Keratinocyte (primary cell): ENCODE measurements around the gene PGLYRP3. TPM values are rescaled to one million over a fixed set of nuclear protein-coding genes. Genes with fewer than 3 reads are reported as not detected.

Source experiments
- DNase-seq: peaks from one replicate; pipeline ENCODE4 v3.0.0-alpha.2; 2011; ENCODE audit warnings: low read depth, missing footprints, low spot score
- FAIRE-seq: peaks from 2 replicates; lab custom pipeline; 2011; peaks lifted over from hg19 to GRCh38; lab: Jason Lieb, UNC
- H2AFZ ChIP-seq: 2 replicates; pipeline ENCODE4 v1.6.0; 2012; ENCODE audit warnings: low read length, control low read depth, inconsistent platforms; ENCODE audit not compliant: control insufficient read depth
- H3K27ac ChIP-seq: 2 replicates; pipeline ENCODE4 v1.5.1; 2011; ENCODE audit warnings: low read length; ENCODE audit not compliant: control insufficient read depth, insufficient read depth
- H3K27me3 ChIP-seq: 3 replicates; pipeline ENCODE4 v1.6.0; 2011; ENCODE audit warnings: low read length; ENCODE audit not compliant: control insufficient read depth, insufficient read depth; ENCODE audit errors: extremely low read depth
- H3K36me3 ChIP-seq, 2 experiments: 2 replicates in 1 of 2; 3 replicates in 1 of 2; pipeline ENCODE4 v1.5.1; 2011; ENCODE audit warnings: low read length in 2 of 2, mild to moderate bottlenecking in 1 of 2; ENCODE audit not compliant: control insufficient read depth in 2 of 2, insufficient read depth in 2 of 2; ENCODE audit errors: extremely low read depth in 1 of 2
- H3K4me1 ChIP-seq: 3 replicates; pipeline ENCODE4 v1.5.1; 2011; ENCODE audit warnings: low read length; ENCODE audit not compliant: control insufficient read depth, insufficient read depth; ENCODE audit errors: extremely low read depth
- H3K4me2 ChIP-seq: 3 replicates; pipeline ENCODE4 v1.6.0; 2011; ENCODE audit warnings: low read depth, low read length; ENCODE audit not compliant: control insufficient read depth, insufficient read depth; ENCODE audit errors: extremely low read depth
- H3K4me3 ChIP-seq, 3 experiments: fragments of 200-600 bp in 1 of 3; sonication (generic) in 1 of 3; 2 replicates in 2 of 3; 3 replicates in 1 of 3; pipeline ENCODE4 v1.5.1; 2011 to 2016; ENCODE audit warnings: low read length in 3 of 3, mild to moderate bottlenecking in 3 of 3, control low read depth in 2 of 3, inconsistent platforms in 1 of 3, low read depth in 1 of 3, mixed read lengths in 1 of 3, mixed run types in 1 of 3, moderate library complexity in 1 of 3; ENCODE audit not compliant: control insufficient read depth in 2 of 3, insufficient read depth in 2 of 3; ENCODE audit errors: extremely low read depth in 1 of 3
- H3K79me2 ChIP-seq: 2 replicates; pipeline ENCODE4 v1.6.0; 2012; ENCODE audit warnings: low read length; ENCODE audit not compliant: control insufficient read depth, insufficient read depth
- H3K9ac ChIP-seq: 3 replicates; pipeline ENCODE4 v1.6.0; 2011; ENCODE audit warnings: low read length; ENCODE audit not compliant: control insufficient read depth, insufficient read depth; ENCODE audit errors: extremely low read depth
- H3K9me1 ChIP-seq: 3 replicates; pipeline ENCODE4 v1.6.0; 2011; ENCODE audit warnings: low read length; ENCODE audit not compliant: control insufficient read depth, insufficient read depth; ENCODE audit errors: extremely low read depth
- H3K9me3 ChIP-seq: 2 replicates; pipeline ENCODE4 v1.5.1; 2012; ENCODE audit warnings: low read depth, low read length; ENCODE audit not compliant: control insufficient read depth
- H4K20me1 ChIP-seq: 3 replicates; pipeline ENCODE4 v1.6.0; 2011; ENCODE audit warnings: low read length; ENCODE audit not compliant: control insufficient read depth, insufficient read depth; ENCODE audit errors: extremely low read depth
- EZH2 ChIP-seq: IDR thresholded peaks from one replicate; pipeline ENCODE4 v1.6.1; 2012; ENCODE audit warnings: inconsistent platforms, mild to moderate bottlenecking, low read length, moderate library complexity
- dilution Hi-C: fragments of 300-500 bp; cut with MboI; formaldehyde crosslinking; loops from one replicate; pipeline ENCODE4 v1.7.0; 2020; ENCODE audit warnings: low sequenced_read_pairs; ENCODE audit not compliant: extremely low pct_ligation_motif_present
- polyA plus RNA-seq, 5 experiments: library from polyadenylated mRNA; depleted of rRNA in 3 of 5; stranded (reverse) in 3 of 5; stranded (forward) in 1 of 5; unstranded in 1 of 5; fragments of >200 nt; gene quantifications; 1 replicate in 1 of 5; 2 replicates in 3 of 5; 3 replicates in 1 of 5; pipeline versions ENCODE4 v1.2.1 to v1.2.3, GENCODE V29; 2011 to 2012; ENCODE audit warnings: missing spikeins in 2 of 5, low read depth in 1 of 5, low replicate concordance in 1 of 5
- TF ChIP-seq, protein P1 (sequence below), 3 experiments: IDR thresholded peaks in 1 of 3; conservative IDR thresholded peaks in 1 of 3; optimal IDR thresholded peaks in 1 of 3; 2 replicates in 2 of 3; 3 replicates in 1 of 3; pipeline versions ENCODE3 to v1.5.1; 2011; ENCODE audit warnings: low read length in 3 of 3, mild to moderate bottlenecking in 3 of 3, moderate library complexity in 2 of 3, control low read depth in 1 of 3, inconsistent platforms in 1 of 3; ENCODE audit not compliant: insufficient read depth in 2 of 3; ENCODE audit errors: extremely low read depth in 1 of 3

The PGLYRP3 gene
- polyA plus RNA-seq, 1 donor (not counting 4 experiments of a cell fraction or from before 2014, with no cell fraction given), result 0.93 TPM

DNA sequence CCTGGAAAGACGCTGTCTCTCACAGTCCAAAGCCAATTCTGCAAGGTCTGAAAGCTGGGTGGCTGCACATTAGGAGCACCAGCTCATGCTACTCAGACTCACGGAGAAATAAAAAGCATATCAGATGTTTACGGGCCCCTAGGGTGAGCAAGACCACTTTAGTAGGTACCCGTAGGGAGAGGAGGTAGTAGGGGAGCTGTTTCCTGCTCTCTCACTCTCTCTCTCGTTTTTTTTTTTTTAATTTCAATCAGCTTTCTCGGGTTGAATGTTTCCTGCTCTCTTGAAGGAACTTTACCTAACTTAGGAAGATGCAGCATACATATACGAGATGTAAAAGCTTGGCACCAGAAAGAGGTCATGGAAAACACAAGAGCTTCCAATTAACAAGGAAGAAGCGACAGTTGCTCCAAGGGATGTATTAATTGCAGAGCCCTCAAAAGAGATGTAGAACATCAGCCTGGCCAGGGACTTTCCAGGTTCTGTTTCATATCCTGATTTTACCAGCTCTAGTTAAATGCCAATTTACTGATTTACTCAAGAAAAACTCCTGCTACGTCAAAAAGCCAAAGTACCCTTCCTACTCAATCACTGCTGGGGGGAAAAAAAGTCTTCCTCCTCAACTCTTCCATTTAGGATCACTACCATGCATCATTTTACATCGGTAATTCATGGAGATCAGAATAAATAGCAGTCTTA lies 50.1 kb downstream of the PGLYRP3 start:
- H3K27me3 ChIP-seq, result peaks cover 58% of the 10 kb centered on the region
- H3K9me1 ChIP-seq, result no peaks in the 10 kb centered on the region
- dilution Hi-C loops, result no loop called here
- H4K20me1 ChIP-seq, result no peaks in the 10 kb centered on the region
- H3K9ac ChIP-seq, result no peak overlapping the region
- TF ChIP-seq EZH2, result peak; percentile 2
- TF ChIP-seq, protein P1, sequence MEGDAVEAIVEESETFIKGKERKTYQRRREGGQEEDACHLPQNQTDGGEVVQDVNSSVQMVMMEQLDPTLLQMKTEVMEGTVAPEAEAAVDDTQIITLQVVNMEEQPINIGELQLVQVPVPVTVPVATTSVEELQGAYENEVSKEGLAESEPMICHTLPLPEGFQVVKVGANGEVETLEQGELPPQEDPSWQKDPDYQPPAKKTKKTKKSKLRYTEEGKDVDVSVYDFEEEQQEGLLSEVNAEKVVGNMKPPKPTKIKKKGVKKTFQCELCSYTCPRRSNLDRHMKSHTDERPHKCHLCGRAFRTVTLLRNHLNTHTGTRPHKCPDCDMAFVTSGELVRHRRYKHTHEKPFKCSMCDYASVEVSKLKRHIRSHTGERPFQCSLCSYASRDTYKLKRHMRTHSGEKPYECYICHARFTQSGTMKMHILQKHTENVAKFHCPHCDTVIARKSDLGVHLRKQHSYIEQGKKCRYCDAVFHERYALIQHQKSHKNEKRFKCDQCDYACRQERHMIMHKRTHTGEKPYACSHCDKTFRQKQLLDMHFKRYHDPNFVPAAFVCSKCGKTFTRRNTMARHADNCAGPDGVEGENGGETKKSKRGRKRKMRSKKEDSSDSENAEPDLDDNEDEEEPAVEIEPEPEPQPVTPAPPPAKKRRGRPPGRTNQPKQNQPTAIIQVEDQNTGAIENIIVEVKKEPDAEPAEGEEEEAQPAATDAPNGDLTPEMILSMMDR (optimal IDR thresholded peaks at IDR 0.05 in 1 of 3, IDR thresholded peaks at IDR 0.05 in 1 of 3, conservative IDR thresholded peaks at IDR 0.05 in 1 of 3; ENCODE audit: extremely low read depth in 1 of 3, insufficient read depth in 2 of 3, low read length in 3 of 3), result no peak
- H3K79me2 ChIP-seq, result no peaks in the 10 kb centered on the region
- H3K27ac ChIP-seq, result no peak overlapping the region
- H3K4me2 ChIP-seq, result peak overlapping the region; percentile 86
- peaks cover 5% of the 10 kb centered on the region for H3K4me1 ChIP-seq
- no peak for DNase-seq
- no peak overlapping the region for H2AFZ ChIP-seq
- H3K36me3 ChIP-seq, result no peaks in the 10 kb centered on the region
- H3K4me3 ChIP-seq, result no peak overlapping the region
- FAIRE-seq, result no peak
- no peaks in the 10 kb centered on the region for H3K9me3 ChIP-seq

GRCh38 chr1:153262070-153262366 lies 50.7 kb downstream of the PGLYRP3 start:
- Histone ChIP-seq H3K4me3 (peak overlapping the region in 2 of 3 experiments; percentile 60 to 63), H2AFZ (no peak overlapping the region), H3K4me2 (peak overlapping the region; percentile 86), H3K79me2 (no peaks in the 10 kb centered on the region), H4K20me1 (no peaks in the 10 kb centered on the region), H3K27me3 (peaks cover 58% of the 10 kb centered on the region), H3K9me3 (no peaks in the 10 kb centered on the region), H3K36me3 (no peaks in the 10 kb centered on the region), H3K9me1 (no peaks in the 10 kb centered on the region), H3K4me1 (peaks cover 5% of the 10 kb centered on the region), H3K27ac (no peak overlapping the region), H3K9ac (no peak overlapping the region)
- DNase-seq (no peak), FAIRE-seq (no peak)
- TF ChIP-seq, protein P1 (optimal IDR thresholded peaks at IDR 0.05 in 1 of 3, IDR thresholded peaks at IDR 0.05 in 1 of 3, conservative IDR thresholded peaks at IDR 0.05 in 1 of 3; ENCODE audit: extremely low read depth in 1 of 3, insufficient read depth in 2 of 3, low read length in 3 of 3), result no peak
- TF ChIP-seq EZH2, result peak; percentile 92
- dilution Hi-C loops, result no loop called here
